ENCODE results near the gene ARNT2.

- peak; percentile 29 for TF ChIP-seq CTCF (IDR thresholded peaks at IDR 0.05)
- no peak for TF ChIP-seq ZFX (IDR thresholded peaks at IDR 0.05; ENCODE audit: borderline replicate concordance)
These were observed 71.4 kb downstream of the ARNT2 start for GRCh38 chr15:80475572-80475971.

Measured in 22Rv1 (cell line).